HEK293T (cell line): ENCODE data around the gene LIMS2.

Experiments
- CTCF ChIA-PET: fragments of 350-600 bp; formaldehyde crosslinking; extraction: SDS; loops from one replicate; lab custom pipeline; 2021; ENCODE audit warnings: antibody characterized with exemption, inconsistent platforms; lab: Yijun Ruan, JAX
- POLR2A ChIA-PET: fragments of 350-600 bp; formaldehyde crosslinking; extraction: SDS; loops from one replicate; lab custom pipeline; 2020; ENCODE audit warnings: antibody characterized with exemption, inconsistent platforms; lab: Yijun Ruan, JAX
- DNase-seq: peaks from one replicate; pipeline ENCODE4 v3.0.0; 2012; ENCODE audit warnings: mixed read lengths; ENCODE audit errors: extremely low spot score
- ARNT ChIP-seq: fragments of 450-650 bp; IDR thresholded peaks from 2 replicates; pipeline ENCODE4 v1.6.1; 2017; ENCODE audit warnings: mild to moderate bottlenecking
- BHLHE40 ChIP-seq: fragments of 450-650 bp; IDR thresholded peaks from 2 replicates; pipeline ENCODE4 v1.6.1; 2016; ENCODE audit warnings: mild to moderate bottlenecking, moderate library complexity, borderline replicate concordance
- CTBP1 ChIP-seq: fragments of 450-650 bp; IDR thresholded peaks from 2 replicates; pipeline ENCODE4 v1.6.1; 2016; ENCODE audit warnings: borderline replicate concordance
- ELF4 ChIP-seq: fragments of 450-650 bp; IDR thresholded peaks from 2 replicates; pipeline ENCODE4 v1.6.1; 2017; ENCODE audit warnings: antibody characterized with exemption
- FOXA1 ChIP-seq: fragments of 450-650 bp; IDR thresholded peaks from 2 replicates; pipeline ENCODE4 v1.6.1; 2016; ENCODE audit warnings: mild to moderate bottlenecking
- FOXK2 ChIP-seq: fragments of 450-650 bp; IDR thresholded peaks from 2 replicates; pipeline ENCODE4 v1.6.1; 2016; ENCODE audit warnings: mild to moderate bottlenecking
- FOXM1 ChIP-seq: fragments of 450-650 bp; IDR thresholded peaks from 2 replicates; pipeline ENCODE4 v1.6.1; 2017; ENCODE audit warnings: mild to moderate bottlenecking, borderline replicate concordance
- HDGF ChIP-seq: fragments of 450-650 bp; IDR thresholded peaks from 2 replicates; pipeline ENCODE4 v1.6.1; 2017; ENCODE audit warnings: antibody characterized with exemption, borderline replicate concordance
- L3MBTL2 ChIP-seq: fragments of 450-650 bp; conservative IDR thresholded peaks from 2 replicates; pipeline ENCODE4 v1.6.1; 2016; ENCODE audit warnings: mild to moderate bottlenecking
- LEF1 ChIP-seq: fragments of 450-650 bp; IDR thresholded peaks from 2 replicates; pipeline ENCODE4 v1.6.1; 2017; ENCODE audit warnings: mild to moderate bottlenecking, borderline replicate concordance
- NFRKB ChIP-seq: fragments of 450-650 bp; IDR thresholded peaks from 2 replicates; pipeline ENCODE4 v1.6.1; 2016; ENCODE audit warnings: mild to moderate bottlenecking, moderate library complexity
- PKNOX1 ChIP-seq: fragments of 450-650 bp; IDR thresholded peaks from 2 replicates; pipeline ENCODE4 v1.6.1; 2016
- SP1 ChIP-seq: fragments of 450-650 bp; IDR thresholded peaks from 2 replicates; pipeline ENCODE4 v1.6.1; 2017
- SUZ12 ChIP-seq: fragments of 450-650 bp; IDR thresholded peaks from 2 replicates; pipeline ENCODE4 v1.6.1; 2016; ENCODE audit warnings: mild to moderate bottlenecking
- TARDBP ChIP-seq: fragments of 450-650 bp; IDR thresholded peaks from 2 replicates; pipeline ENCODE4 v1.6.1; 2016
- ZNF384 ChIP-seq: fragments of 450-650 bp; IDR thresholded peaks from 2 replicates; pipeline ENCODE4 v1.6.1; 2016

The LIMS2 gene

GRCh38 chr2:127695491-127696472 lies 20.5 kb upstream of the LIMS2 start:
- ChIA-PET POLR2A (no interaction called here), CTCF (no interaction called here)
- no peak for DNase-seq
- no peak for TF ChIP-seq BHLHE40
- no peak for TF ChIP-seq ARNT
- no peak for TF ChIP-seq FOXK2
- no peak for TF ChIP-seq SP1
- TF ChIP-seq LEF1, result no peak
- TF ChIP-seq HDGF, result no peak
- TF ChIP-seq FOXA1, result no peak
- TF ChIP-seq L3MBTL2, result no peak
- no peak for TF ChIP-seq FOXM1
- TF ChIP-seq PKNOX1, result no peak
- no peak for TF ChIP-seq CTBP1

- ChIA-PET POLR2A (interaction anchor here (0.9 kb wide), 1 partner anchor 10 kb away, joined by 3 read pairs; no protein-coding TSS in a partner anchor), CTCF (no interaction called here)
- DNase-seq, result no peak
- TF ChIP-seq PKNOX1, result no peak
- no peak for TF ChIP-seq ARNT
- no peak for TF ChIP-seq BHLHE40
- no peak for TF ChIP-seq NFRKB
- no peak for TF ChIP-seq FOXM1
- TF ChIP-seq FOXA1, result no peak
- no peak for TF ChIP-seq FOXK2
- no peak for TF ChIP-seq TARDBP
- no peak for TF ChIP-seq SP1
- TF ChIP-seq ELF4, result no peak
- TF ChIP-seq LEF1, result no peak
- no peak for TF ChIP-seq L3MBTL2
- no peak for TF ChIP-seq ZNF384
Observed at GRCh38 chr2:127694986-127695385, 19.7 kb upstream of the LIMS2 start.

- TF ChIP-seq PKNOX1, result no peak
- TF ChIP-seq FOXK2, result no peak
- no peak for TF ChIP-seq ARNT
- no peak for TF ChIP-seq L3MBTL2
- no peak for TF ChIP-seq HDGF
- TF ChIP-seq LEF1, result no peak
- TF ChIP-seq BHLHE40, result no peak
- no peak for TF ChIP-seq SUZ12
- no peak for TF ChIP-seq TARDBP
- TF ChIP-seq CTBP1, result no peak
- TF ChIP-seq NFRKB, result no peak
- TF ChIP-seq FOXA1, result no peak
- TF ChIP-seq SP1, result no peak
- POLR2A ChIA-PET, result no interaction called here
- CTCF ChIA-PET, result no interaction called here
- no peak for DNase-seq
Observed at GRCh38 chr2:127690696-127691095, 15.4 kb upstream of the LIMS2 start.

- TF ChIP-seq ELF4 (no peak), ARNT (no peak), SUZ12 (no peak), FOXM1 (no peak), HDGF (no peak), BHLHE40 (no peak), FOXK2 (no peak), FOXA1 (no peak), NFRKB (no peak), CTBP1 (no peak), SP1 (no peak), TARDBP (no peak), PKNOX1 (no peak), ZNF384 (no peak), L3MBTL2 (no peak), LEF1 (no peak)
- no peak for DNase-seq
- ChIA-PET CTCF (no interaction called here), POLR2A (no interaction called here)
Observed at GRCh38 chr2:127688405-127688804, 13.1 kb upstream of the LIMS2 start.

- DNase-seq, result no peak
- POLR2A ChIA-PET, result no interaction called here
- CTCF ChIA-PET, result no interaction called here
- TF ChIP-seq NFRKB, result no peak
- TF ChIP-seq SP1, result no peak
- no peak for TF ChIP-seq HDGF
- TF ChIP-seq SUZ12, result no peak
- no peak for TF ChIP-seq ZNF384
Observed at GRCh38 chr2:127685410-127686080, 10.2 kb upstream of the LIMS2 start.
